ENCODE measurements around the gene SOD1.
A peak's percentile ranks its signal among the peaks of the same experiment; 100 is the strongest.
"Not testable (repeated sequence)": the region's sequence is repeated elsewhere in the genome, so short reads cannot be mapped to it uniquely, and the experiment has no call there.

The SOD1 gene

DNA sequence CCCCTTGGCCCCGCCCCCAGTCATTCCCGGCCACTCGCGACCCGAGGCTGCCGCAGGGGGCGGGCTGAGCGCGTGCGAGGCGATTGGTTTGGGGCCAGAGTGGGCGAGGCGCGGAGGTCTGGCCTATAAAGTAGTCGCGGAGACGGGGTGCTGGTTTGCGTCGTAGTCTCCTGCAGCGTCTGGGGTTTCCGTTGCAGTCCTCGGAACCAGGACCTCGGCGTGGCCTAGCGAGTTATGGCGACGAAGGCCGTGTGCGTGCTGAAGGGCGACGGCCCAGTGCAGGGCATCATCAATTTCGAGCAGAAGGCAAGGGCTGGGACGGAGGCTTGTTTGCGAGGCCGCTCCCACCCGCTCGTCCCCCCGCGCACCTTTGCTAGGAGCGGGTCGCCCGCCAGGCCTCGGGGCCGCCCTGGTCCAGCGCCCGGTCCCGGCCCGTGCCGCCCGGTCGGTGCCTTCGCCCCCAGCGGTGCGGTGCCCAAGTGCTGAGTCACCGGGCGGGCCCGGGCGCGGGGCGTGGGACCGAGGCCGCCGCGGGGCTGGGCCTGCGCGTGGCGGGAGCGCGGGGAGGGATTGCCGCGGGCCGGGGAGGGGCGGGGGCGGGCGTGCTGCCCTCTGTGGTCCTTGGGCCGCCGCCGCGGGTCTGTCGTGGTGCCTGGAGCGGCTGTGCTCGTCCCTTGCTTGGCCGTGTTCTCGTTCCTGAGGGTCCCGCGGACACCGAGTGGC lies at the start of gene SOD1:
SOD1 (plus strand) TSS at position 158 of the 723 bp plus-strand sequence; CDS start at position 235, 77 bp downstream.
- peak; percentile 97 for DNase-seq

DNA sequence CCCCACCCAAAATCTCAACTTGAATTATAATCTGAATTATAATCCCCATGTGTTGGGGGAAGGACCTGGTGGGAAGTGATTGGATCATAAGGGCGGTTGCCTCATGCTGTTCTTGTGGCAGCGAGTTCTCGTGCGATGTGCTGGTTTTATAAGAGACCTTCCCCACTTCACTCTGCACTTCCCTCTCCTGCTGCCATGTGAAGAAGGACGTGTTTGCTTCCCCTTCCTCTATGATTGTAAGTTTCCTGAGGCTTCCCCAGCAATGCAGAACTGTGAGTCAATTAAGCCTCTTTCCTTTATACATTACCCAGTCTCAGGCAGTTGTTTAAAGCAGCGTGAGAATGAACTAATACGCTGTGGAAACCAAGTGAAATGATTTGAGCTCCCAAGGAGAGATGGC lies 48.0 kb upstream of the SOD1 start:
- no peak for DNase-seq

DNA sequence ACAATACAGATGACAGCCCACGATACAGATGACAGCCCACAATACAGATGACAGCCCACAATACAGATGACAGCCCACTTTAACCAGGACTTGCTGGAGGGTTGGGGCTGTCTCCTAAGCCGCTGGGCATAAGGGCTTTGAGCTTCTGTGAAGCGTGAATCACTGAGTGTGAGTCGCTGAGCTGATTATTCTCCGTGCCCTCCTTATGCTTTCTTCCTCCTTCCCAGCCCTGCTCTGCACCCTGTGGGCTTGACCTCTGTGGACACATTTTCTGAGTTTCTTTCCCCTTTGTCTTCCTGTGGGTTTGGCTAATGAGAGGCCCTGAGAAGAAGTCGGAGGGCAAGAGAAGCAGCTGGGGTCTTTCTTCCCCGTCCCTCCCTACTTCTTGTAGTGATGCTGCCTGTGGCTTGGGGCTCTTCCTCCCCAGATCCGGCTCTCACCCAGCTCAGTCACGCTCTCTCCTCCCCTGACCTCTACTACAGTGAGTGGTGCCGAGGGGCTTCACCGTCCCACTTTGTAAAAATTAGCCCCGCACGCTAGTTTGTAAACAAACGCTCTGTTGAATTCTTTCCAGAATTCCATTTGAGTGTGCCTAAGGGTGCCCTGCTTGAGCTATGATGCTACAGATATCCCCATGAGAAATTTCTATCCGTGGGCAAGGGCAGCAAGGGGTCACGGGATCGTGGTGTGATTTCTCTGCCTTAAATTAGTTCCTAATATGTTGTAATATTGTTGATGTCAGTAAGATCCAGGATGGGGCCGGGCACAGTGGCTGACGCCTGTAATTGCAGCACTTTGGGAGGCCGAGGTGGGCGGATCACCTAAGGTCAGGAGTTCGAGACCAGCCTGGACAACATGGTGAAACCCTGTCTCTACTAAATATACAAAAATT lies 46.4 kb upstream of the SOD1 start:
- DNase-seq = no peak

DNA sequence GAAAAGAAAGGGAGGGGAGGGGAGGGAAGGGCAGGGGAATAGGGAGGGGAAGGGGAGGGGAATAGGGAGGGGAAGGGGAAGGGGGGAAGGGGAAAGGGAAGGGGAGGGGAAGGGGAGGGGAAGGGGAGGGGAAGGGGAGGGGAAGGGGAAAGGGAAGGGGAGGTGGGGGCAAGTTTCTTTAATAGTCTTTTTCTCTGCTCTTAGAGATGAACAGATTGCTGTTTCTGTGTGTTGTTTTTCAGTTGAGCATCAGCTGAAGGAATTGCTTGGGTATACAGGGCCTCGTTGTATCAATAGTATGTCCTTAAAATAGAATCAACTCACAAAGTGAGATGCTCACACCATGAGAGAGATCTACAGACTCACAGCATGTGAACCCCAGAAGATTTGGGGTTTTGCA lies 44.8 kb upstream of the SOD1 start:
- DNase-seq = no peak

DNA sequence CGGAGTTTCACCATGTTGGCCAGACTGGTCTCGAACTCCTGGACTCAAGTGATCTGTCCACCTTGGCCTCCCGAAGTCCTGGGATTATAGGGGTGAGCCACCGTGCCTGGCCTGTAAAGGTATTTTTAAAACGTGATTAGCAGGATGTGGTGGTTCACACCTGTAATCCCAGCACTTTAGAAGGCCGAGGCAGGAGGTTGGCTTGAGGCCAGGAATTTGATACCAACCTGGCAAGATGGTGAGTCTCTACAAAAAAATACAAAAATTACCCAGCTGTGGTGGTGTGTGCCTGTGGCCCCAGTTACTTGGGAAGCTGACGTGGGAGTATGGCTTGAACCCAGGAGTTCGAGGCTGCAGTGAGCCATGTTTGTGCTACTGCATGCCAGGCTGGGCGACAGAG lies 43.3 kb upstream of the SOD1 start:
- DNase-seq = no peak

DNA sequence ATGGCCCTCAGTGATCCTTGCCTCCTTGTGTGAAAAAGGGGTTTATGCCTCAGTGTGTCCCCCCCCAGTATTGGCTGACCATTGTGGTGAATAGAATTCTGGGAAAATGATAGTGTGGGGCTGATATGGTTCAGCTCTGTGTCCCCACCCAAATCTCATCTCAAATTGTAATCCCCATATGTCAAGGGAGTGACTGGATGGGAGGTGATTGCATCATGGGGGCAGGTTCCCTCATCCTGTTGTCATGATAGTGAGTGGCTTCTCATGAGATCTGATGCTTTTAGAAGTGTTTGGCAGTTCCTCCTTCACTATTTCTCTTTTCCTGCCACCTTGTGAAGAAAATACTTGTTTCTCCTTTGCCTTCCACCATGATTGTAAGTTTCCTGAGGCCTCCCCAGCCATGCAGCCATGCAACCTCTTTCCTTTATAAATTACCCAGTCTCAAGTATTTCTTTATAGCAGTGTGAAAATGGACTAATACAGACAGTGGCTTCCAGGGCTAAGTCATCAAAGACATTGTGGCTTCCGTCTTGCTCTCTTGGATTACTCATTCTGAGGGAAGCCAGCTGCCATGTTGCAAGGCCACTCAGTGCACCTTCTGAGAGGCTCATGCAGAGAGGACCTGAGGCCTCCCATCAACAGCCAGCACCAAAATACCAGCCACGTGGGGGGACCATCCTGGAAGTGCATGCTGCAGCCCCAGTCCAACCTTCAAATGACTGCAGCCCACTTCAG lies 40.6 kb upstream of the SOD1 start:
- DNase-seq = no peak

DNA sequence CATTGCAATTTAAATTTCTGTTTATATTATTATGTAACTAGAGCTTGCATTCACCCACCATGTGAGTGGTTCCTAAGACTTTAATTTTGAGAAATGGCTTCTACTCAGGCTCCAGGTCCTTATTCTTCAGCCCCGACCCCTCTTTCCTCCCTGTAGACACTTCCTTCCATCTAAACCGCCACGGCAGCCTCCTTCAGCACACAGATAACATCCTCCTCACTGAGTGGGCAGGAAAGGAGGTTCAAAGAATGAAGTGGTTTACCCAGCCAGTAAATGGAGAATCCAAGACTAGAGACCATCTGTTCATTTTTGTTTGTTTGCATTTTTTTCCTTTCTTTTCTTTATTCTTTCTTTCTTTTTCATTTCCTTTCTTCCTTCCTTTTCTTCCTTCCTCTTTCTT lies 37.1 kb upstream of the SOD1 start:
- no peak for DNase-seq

DNA sequence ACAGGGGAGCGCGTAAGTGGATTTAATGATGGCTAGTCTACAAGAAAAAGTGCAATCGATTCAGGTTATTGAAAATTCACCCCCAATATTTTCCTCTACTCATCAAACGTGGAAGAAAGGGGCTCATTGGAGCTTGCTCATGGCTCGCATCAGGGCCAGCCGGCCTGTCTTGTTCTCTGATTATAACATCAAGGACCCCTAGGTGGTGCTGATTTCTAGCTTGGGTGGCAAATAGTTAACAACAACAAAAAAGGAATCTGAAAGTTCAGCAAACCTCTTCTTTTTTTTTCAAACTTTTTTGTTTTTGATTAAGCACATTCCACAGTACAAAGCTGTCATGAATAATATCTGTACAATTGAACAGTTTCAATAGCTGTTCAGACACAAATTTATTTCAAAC lies 35.8 kb upstream of the SOD1 start:
- no peak for DNase-seq

DNA sequence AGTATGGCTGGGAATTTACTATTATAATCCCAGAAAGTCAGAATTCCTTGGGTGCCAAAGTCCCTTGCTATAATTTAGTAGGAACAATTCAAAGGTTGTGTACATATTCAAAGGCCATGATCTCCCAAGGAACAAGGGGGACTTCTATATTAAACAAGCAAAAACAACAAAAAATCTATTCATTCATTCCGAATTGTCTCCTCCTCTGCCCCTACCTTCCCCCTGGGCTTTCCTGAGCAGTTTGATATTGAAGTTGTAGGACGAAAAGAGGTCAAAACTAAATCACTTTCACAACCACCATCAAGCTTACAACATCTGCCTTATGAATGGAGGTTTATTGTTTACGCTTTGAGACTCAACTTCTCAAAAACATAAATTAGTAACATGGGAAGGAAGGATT lies 35.3 kb upstream of the SOD1 start:
- DNase-seq = no peak

DNA sequence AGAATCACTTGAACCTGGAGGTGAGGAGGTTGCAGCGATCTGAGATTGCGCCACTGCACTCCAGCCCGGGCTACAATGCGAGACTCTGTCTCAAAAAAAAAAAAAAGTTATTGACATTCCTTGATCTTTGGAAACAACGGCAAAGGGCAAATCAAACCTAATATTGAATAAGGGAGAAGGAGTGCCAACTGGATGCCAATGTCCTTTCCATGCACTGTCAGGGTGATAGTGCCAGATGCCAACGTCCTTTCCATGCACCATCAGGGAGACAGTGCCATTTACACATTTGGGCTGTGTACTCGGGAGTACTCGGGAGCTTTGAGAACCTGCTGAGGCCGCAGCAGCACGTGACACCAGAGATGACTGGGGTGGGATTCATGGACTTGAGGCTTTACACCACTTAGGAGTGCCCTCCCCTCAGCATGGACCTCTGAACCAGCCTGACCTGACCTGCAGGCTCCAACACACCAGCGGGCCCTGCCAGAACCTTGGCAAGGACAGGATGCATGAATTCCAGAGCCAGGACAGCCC lies 34.5 kb upstream of the SOD1 start:
- no peak for DNase-seq

DNA sequence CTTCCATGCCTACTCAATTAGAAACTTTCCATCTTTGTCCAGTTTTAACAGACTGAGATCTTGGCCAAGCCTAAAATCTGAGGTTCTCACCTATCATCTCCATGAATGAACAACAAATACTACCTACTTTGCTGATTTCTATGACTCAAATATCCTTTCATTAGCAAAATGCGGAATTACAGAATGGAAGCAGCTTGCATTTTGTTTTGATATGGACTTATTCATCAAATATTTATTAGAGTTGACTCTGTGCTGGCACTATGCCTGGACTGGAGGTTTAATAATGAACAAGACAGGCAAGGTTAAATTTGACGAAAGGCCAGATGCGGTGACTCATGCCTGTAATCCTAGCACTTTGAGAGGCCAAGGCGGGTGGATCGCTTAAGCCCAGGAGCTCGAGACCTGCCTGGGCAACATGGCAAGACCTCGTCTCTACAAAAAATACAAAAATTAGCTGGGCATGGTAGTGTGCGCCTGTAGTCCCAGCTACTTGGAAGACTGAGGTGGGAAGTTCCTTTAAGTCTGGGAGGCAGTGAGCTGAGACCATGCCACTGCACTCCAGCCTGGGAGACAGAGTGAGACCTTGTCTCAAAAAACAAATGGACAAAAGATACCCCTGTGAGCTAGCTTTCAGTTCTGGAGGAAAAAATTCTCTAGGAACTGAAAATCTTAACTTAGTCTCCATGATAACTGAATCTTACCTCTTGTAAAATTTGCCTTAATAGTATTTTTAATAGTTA lies 29.4 kb upstream of the SOD1 start:
- no peak for DNase-seq

DNA sequence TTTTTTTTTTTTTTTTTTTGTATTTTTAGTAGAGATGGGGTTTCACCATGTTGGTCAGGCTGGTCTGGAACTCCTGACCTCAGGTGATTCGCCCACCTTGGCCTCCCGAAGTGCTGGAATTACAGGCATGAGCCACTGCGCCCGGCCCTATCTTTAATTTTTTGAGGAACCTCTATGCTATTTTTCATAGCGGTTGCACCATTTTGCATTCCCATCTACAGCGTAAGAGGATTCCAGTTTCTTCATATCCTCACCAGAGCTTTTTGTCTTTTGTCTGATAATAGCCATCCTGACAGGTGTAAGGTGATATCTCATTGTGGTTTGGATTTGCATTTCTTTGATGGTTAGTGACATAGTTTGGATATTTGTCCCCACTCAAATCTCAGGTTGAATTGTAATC lies 27.6 kb upstream of the SOD1 start:
- not testable (repeated sequence) for DNase-seq

DNA sequence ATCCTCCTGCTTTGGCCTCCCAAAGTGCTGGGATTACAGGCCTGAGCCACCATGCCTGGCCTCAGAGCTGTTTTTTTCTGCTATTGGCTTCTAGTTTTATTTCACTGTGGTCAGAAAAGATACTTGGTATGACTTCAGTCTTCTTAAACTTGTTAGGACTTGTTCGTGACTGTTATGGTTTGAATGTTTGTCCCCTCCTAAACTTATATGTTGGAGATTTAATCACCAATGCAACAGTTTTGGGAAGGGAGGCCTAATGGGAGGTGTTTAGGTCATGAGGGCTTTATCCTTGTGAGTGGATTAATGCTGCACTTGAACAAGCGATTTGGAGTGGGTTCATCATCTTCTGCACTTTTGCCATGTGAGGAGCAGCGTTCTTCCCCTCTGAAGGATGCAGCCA lies 24.5 kb upstream of the SOD1 start:
- DNase-seq = no peak

DNA sequence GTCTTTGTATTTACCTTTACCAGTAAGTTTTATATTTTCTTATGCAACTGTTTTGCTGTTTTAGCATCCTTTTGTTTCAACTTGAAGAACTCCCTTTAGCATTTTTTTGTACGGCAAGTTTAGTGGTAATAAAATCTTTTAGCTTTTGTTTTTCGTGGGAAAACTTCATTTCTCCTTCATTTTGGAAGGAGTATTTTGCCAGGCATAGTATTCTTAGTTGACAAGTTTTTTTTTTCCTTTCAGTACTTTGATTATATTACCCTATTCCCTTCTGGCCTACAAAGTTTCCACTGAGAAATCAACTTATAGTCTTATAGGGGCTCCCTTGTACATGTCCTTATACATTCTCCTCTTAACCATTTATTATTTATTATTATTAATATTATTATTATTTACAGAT lies 22.6 kb upstream of the SOD1 start:
- no peak for DNase-seq

DNA sequence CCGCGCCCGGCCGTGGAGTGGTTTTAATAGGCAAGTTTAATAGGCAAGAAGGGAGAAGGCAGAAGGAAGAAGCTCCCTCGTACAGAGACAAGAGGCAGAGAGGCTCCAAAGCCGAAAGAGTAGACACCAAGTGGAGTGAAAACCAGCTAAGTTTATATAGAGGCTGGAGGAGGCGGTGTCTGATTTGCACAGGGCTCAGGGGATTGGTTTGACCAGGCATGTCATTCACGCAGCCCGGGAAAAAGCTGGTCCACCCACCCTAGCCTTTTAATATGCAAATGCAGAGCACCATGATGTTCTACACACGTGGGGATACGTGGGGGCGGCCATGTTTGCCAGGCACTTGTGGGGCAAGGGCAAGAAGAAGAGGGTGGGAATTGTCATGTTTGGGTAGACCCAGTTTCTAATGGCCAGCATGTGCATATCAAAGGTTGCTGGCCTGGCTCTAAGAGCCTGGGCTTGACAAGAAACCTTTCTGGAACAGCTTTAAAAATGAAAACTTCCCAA lies 18.0 kb upstream of the SOD1 start:
- no peak for DNase-seq

DNA sequence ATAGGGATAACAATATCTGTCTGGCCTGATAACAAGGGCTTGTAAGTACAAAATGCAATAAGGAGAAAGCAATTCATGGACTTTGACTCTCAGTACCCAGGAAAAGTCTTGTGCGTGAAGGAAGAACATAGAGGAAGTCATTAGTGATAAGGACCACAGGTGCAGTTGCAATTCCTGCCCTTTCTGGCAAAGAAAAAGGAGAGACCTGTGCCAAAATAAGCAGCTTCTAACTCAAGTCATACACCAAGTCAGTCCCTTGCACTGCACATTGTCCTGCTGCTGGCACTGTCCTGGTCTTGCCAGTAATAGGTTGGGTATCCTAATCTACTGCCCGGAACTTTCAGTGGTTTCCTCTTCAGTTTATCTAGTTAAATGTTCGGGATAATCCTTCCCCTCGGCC lies 14.8 kb upstream of the SOD1 start:
- no peak for DNase-seq

DNA sequence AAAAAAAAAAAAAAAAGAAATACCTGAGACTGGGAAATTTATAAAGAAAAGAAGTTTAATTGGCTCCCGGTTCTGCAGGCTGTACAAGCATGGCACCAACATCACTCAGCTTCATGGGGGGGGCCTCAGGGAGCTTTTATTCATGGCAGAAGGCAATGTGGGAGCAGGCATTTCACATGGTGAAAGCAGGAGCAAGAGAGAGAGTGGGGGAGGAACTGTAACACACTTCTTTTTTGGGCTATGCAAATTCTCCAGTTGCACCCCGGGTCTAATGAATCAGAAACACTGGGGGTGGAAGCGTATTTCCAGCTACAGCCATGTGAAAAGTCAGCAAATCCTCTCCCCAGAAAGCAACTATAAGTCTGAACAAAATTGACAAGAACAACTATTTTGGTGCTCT lies 11.8 kb upstream of the SOD1 start:
- no peak for DNase-seq

DNA sequence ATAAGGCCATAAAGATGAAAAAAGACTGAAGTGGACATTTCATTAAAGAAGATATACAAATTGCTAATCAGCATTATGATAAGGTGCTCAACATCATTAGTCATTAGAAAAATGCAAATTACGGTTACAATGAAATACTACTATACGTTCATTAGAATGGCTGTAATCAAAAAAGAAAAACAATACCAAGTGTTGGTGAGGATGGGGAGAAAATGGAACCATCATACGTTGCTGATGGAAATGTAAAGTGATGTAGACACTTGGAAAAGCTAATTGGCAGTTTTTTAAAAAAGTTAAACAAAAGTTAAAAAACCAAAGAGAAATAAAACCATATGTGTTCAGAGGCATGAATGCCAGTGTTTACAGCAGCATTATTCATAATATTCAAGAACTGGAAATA lies 8.6 kb upstream of the SOD1 start:
- no peak for DNase-seq

DNA sequence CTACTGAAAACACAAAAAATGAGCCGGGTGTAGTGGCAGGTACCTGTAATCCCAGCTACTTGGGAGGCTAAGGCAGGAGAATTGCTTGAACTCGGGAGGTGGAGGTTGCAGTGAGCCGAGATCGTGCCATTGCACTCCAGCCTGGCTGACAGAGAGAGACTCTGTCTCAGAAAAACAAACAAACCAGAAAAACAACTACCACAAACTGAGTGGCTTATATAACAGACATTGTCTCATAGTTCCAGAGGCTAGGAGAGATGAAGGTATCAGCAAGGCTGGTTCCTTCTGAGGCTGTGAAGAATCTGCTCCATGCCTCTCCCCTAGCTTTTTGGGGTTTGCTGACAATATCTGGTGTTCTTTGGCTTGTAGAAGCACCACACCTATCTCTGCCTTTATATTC lies 8.0 kb upstream of the SOD1 start:
- DNase-seq = not testable (repeated sequence)

DNA sequence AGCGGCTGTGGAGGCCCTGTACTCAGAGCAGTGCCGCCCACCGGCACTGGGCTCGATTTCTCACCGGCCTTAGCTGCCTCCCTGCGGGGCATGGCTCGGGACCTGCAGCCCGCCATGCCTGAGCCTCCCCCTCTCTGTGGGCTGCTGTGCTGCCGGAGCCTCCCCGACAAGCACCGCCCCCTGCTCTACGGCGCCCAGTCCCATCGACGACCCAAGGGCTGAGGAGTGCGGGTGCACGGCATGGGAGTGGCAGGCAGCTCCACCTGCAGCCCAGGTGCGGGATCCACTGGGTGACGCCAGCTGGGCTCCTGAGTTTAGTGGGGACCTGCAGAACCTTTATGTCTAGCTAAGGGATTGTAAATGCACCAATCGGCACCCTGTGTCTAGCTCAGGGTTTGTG lies 5.2 kb upstream of the SOD1 start:
- DNase-seq = no peak

DNA sequence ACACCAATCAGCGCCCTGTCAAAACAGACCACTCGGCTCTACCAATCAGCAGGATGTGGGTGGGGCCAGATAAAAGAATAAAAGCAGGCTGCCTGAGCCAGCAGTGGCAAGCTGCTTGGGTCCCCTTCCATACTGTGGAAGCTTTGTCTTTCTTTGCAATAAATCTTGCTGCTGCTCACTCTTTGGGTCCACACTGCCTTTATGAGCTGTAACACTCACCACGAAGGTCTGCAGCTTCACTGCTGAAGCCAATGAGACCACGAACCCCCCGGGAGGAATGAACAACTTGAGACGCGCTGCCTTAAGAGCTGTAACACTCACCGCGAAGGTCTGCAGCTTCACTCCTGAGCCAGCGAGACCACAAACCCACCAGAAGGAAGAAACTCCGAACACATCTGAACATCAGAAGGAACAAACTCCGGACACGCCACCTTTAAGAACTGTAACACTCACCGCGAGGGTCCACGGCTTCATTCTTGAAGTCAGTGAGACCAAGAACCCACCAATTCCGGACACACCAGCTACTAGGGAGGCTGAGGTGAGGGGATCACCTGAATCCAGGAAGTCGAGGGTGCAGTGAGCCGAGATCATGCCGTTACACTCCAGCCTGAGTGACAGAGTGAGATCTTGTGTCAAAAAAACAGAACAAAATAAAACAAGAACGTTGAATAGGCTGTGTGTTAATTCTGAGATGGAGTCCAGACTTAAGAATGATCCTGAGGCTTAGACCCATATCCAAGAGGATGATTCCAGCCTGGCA lies 4.5 kb upstream of the SOD1 start:
- DNase-seq = not testable (repeated sequence)
